Omental fat pad (tissue), 4 donors: ENCODE data around the gene CTNND2. TPM values are rescaled to one million over a fixed set of nuclear protein-coding genes. Genes with fewer than 3 reads are reported as not detected.

Experiments
- ATAC-seq: fragments of 150-250 bp; one replicate; pipeline ENCODE4 v1.9.1; 2016; ENCODE audit warnings: mild to moderate bottlenecking, moderate library complexity; ENCODE audit not compliant: low FRiP score
- DNase-seq: peaks from one replicate; pipeline ENCODE4 v3.0.0-alpha.2; 2019; ENCODE audit warnings: low spot score
- CTCF ChIP-seq, 3 donors: fragments of 450-650 bp; IDR thresholded peaks; one replicate each; pipeline ENCODE4 v1.5.1; 2016 to 2017; ENCODE audit warnings: antibody characterized with exemption in 3 of 3, mild to moderate bottlenecking in 3 of 3, moderate library complexity in 2 of 3
- total RNA-seq, 4 donors: library from RNA; depleted of rRNA; stranded (reverse); fragments of >200 nt; gene quantifications; one replicate each; pipeline ENCODE4 v1.1.0, GENCODE V29; 2016

Gene CTNND2
- total RNA-seq, 4 donors from 2014 or later, result 0.16 to 1.3 (median 0.64) TPM

- DNase-seq, result no peak
- no peak for TF ChIP-seq CTCF (IDR thresholded peaks at IDR 0.05)
- no peak for ATAC-seq
Observed at GRCh38 chr5:11672385-11673085, 231.7 kb downstream of the CTNND2 start.

- TF ChIP-seq CTCF (IDR thresholded peaks at IDR 0.05), result no peak
- DNase-seq (no peak), ATAC-seq (no peak)
Observed at GRCh38 chr5:11658376-11658775, 245.9 kb downstream of the CTNND2 start.

GRCh38 chr5:11656916-11657315 lies 247.3 kb downstream of the CTNND2 start:
- DNase-seq (no peak), ATAC-seq (no peak)
- no peak for TF ChIP-seq CTCF (IDR thresholded peaks at IDR 0.05)

- no peak for TF ChIP-seq CTCF (IDR thresholded peaks at IDR 0.05)
- ATAC-seq, result no peak
Observed at GRCh38 chr5:11655681-11656080, 248.6 kb downstream of the CTNND2 start.

GRCh38 chr5:11650936-11651335 lies 253.3 kb downstream of the CTNND2 start:
- DNase-seq (no peak), ATAC-seq (no peak)
- TF ChIP-seq CTCF (IDR thresholded peaks at IDR 0.05), result no peak

More at GRCh38 chr5:11655681-11656080, 248.6 kb downstream of the CTNND2 start:
- DNase-seq, result no peak

- DNase-seq (no peak), ATAC-seq (no peak)
- no peak for TF ChIP-seq CTCF (IDR thresholded peaks at IDR 0.05)
Observed at GRCh38 chr5:11646141-11646540, 258.1 kb downstream of the CTNND2 start.

- no peak for TF ChIP-seq CTCF (IDR thresholded peaks at IDR 0.05)
- ATAC-seq, result no peak
- no peak for DNase-seq
Observed at GRCh38 chr5:11642438-11642837, 261.8 kb downstream of the CTNND2 start.
